Kidney capillary endothelial cell (primary cell): Measurements from ENCODE around the gene ZNF579.

Experiments
- DNase-seq: peaks from one replicate; pipeline ENCODE4 v3.0.0-alpha.2; 2018; ENCODE audit warnings: low spot score

ZNF579 gene

GRCh38 chr19:55611983-55612645, 31.5 kb upstream of the ZNF579 start:
- no peak for DNase-seq

DNA sequence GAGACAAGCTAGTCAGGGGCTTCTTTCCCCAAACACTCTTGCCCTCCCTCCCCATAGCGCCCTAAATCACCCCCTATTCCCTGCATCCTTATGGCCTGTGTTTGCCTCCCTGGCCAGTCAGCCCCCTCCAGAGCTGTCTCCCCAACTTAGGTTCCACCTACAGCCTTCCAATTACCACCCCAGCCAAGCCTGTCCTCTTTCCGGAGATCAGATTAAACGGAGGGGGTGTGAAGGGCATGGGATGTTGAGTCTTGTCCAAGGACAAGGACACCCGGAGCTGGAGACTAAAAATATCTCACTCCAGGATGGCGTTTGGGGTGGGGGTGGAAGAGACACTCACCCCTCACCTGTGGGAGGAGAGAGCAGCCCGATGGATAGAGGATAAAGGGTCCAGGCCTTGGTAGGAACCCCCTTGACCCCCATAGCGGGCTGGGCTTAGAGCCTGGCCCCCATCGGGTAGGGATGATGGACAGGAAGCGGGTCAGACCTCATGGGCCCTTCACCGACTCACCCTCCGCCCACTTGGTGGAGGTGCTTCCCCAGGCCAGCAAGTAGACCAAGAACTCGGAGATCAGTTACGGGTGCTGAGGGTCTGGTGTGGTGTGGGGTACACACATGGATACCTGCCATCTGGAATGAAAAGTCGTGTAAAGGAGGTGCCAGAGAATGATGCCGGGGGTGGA, 30.8 kb upstream of the ZNF579 start:
- no peak for DNase-seq

DNA sequence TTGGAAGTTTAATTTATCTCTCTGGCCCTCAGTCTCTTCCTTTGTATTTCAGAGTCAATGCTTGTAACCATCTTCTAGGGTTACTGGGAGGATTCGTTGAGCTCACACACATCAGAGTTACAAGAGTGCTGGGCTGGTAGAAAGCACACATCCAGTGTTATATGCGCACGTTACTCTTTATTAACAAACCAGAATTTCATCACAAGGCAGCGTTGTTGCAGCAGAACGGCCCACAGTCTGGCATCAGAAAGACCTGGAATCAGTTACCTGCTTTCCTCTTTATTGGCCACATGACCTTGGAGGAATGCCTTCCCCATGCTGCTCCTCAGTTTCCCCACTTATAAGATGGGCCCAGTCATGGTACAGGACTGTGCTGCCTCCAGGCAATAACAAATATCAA, 28.7 kb upstream of the ZNF579 start:
- DNase-seq: no peak

DNA sequence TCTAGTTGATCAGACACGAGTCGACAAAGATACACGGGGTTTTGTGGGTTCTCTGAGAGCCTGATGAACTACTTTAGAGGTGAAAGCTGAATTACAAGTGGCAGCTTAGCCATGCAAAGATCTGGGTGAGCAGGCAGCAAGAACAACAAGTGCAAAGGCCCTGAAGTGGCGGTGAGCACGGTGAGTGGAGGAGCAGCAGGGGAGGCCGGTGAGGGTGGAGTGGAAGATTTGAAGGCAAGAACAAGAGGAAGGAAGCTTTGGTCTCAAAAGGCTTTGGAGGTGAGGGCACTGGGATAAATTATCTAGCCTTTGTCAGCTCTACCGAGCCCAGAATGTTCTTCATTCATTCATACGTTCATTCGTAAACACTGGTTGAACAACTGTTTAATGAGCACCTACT, 26.2 kb upstream of the ZNF579 start:
- DNase-seq: no peak

DNA sequence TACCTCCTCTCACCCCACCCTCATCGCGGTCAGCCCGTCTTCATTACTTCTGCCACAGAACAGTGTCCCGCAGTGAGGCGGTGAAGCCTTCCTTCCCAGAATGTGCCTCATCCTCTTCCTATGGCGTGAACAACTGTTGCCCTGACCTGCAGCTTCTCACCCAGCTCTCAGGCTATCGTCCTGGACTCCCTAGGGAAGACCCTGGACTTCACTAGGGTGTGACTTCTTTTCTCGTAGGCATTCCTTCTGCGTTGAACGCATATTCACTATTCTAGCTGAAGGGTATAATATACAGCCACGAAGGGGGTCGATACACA, 25.8 kb upstream of the ZNF579 start:
- DNase-seq: no peak

- peak; percentile 78 for DNase-seq
Observed at GRCh38 chr19:55605637-55606470, 25.2 kb upstream of the ZNF579 start, which contains the start of gene ZNF865. ZNF865 (plus strand) TSS chr19:55605647; CDS start chr19:55613619, 7,972 bp downstream.

DNA sequence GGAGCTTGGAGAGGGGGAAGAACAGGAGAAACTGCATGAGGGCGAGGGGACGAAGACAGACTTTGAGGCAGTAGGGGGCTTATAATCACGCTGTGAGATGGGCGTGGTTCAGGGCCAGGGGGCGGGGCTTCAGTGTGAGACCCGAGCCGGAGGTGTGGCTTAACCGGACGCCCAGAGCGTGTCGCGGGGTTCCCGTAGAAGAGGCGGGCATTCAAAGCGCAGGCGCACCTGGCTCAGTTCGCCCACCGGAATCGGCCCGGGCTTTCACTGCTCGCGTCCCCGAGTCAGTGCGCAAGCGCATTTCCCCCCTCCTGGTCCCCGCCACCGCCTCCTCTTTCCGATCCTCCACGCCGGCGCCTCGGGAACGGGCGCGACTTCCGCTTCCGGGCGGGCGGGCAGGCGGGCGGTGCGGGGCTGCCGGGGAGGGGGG, 24.6 kb upstream of the ZNF579 start:
- peak; percentile 95 for DNase-seq

DNA sequence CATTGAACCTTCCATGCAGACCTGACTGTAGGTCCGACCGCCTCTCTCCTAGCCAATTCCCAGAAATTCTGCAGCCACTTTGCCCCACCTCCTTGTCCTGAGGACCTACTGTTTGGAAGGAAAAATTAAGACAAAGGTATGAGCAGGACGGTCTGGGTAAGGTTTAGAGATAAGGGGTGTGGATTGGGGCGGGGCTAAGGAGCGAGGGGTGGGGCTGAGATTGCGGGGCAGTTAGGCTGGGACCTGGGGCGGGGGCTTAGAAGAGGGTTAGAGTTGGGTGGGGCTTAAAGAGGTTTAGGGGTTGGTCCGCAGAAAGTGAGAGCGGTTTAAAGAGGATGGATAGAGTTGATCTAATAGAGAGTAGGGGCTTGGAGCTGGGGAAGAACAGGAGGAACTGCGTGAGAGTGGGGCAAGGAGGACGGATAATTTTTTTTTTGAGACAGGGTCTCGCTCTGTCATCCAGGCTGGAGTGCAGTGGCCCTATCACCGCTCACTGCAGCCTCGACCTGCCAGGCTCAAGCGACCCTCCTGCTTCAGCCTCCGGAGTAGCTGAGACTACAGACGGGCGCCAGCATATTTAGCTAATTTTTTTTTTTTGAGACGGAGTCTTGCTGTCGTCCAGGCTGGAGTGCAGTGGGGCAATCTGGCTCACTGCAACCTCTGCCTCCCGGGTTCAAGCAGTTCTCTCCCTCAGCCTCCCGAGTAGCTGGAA, 23.1 kb upstream of the ZNF579 start:
- DNase-seq: no peak

DNA sequence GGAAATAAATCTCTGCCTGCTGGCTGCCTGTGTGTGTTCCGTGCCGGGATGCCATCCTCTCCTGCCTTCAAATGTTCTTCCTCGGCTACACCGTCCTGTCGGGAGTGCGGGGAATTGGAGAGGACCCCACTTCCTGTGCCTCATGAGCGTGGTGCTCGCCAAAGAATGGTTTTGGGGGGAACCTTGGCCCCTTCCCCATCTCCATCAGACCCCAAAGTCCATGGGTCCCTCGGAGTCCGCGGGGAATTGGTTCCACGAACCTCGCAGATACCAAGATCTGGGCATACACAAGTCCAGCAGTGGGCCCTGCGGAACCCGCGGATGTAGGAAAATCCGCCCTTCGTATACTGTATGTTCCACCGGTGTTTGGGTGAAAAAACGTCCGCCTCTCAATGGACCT, 22.5 kb upstream of the ZNF579 start:
- no peak for DNase-seq

DNA sequence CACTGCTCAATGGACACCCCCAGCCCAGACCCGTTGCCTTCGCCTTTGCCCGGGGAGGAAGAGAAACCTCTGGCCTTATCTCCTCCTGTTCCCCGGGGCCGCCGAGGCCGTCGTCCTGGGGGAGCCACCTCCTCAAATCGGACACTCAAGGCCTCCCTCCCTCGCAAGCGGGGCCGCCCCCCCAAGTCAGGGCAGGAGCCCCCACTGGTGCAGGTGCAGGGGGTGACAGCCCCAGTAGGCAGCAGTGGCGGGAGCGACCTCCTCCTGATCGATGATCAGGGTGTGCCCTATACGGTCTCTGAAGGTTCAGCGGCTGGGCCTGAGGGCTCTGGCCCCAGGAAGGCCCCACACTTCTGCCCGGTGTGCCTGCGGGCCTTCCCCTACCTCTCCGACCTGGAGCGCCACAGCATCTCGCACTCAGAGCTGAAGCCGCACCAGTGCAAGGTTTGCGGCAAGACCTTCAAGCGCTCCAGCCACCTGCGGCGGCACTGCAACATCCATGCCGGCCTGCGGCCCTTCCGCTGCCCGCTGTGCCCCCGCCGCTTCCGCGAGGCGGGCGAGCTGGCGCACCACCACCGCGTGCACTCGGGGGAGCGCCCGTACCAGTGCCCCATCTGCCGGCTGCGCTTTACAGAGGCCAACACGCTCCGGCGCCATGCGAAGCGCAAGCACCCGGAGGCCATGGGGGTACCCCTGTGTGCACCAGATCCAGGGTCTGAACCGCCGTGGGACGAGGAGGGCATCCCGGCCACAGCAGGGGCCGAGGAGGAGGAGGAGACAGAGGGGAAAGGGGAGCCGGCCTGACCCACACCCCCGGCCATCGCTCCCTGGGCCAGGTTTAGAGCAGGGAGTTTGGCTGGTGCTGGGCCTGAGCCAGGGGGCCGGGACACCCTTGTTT, 21.7 kb upstream of the ZNF579 start:
- DNase-seq: no peak

GRCh38 chr19:55601084-55601483, 20.4 kb upstream of the ZNF579 start:
- DNase-seq: no peak

GRCh38 chr19:55600662-55601028, 20.0 kb upstream of the ZNF579 start:
- no peak for DNase-seq

GRCh38 chr19:55599842-55600661, 19.4 kb upstream of the ZNF579 start, which contains the start of gene ZNF524:
ZNF524 (plus strand) TSS chr19:55600288; CDS start chr19:55602113, 1,825 bp downstream.
- DNase-seq: peak; percentile 78

DNA sequence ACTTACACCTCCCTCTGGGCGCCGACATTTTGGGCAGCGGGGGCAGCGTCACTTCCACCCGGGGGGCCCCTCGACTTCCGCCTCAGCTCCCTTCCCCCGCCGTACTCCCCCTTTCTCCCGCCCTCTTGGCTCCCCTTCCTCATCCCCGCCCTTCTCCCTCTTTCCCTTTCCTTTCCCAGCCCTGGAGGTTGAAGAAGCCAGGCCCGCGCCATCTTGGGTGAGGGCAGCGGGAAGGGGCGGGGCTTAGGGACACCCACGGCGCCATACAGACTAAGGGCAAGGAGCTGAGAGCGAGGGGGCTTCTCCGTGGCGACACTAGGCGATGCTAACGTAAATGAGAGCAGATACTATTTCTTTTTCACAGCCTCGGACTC, 18.8 kb upstream of the ZNF579 start, which contains the start of gene FIZ1:
TSS of gene FIZ1 (minus strand) at position 50 of the 374 bp plus-strand sequence. CDS start 1,652 bp downstream, outside the sequence.
- DNase-seq: peak; percentile 95

DNA sequence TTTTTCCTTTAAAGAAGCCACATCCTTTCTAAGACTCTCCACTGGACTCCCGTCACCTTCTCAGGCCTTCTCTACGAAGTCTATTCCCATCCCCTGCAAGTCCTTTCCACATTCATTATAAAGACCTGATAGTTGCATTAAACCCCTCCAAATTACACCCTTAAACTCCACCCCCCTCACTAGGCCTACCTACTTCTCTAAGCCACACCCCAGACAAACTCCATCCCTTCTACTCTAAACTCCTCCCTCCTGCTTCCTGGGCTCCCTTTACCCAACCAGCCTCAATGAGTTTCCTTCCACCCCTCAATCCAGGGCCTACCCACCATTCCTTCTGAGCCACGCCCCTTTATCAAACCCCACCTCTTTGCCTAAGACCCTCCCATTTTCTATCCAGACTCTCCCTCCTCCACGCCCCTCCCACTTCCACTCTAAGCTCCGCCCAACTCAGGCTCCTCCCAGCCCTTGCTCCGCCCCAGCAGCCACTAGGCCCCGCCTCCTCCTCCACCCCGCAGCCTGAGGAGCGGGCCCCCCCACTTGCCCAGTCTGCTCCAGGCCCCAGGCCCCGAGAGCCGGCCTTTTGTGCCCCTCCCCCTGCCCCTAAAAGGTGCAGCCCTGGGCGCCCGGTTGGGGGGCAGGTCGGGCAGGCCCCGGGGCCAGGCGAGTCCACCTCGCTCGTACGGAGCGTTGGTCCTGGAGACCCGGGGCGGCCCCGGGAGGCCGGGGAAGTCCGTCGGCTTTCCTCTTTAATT, 18.2 kb upstream of the ZNF579 start:
- DNase-seq: peak; percentile 90

- DNase-seq: no peak
Observed at GRCh38 chr19:55598034-55598433, 17.4 kb upstream of the ZNF579 start.

GRCh38 chr19:55597501-55597921, 16.9 kb upstream of the ZNF579 start:
- no peak for DNase-seq

GRCh38 chr19:55596304-55596703, 15.7 kb upstream of the ZNF579 start:
- DNase-seq: no peak

GRCh38 chr19:55594996-55595545, 14.4 kb upstream of the ZNF579 start:
- DNase-seq: no peak
